ENCODE data around the gene ACIN1. TPM values are rescaled to one million over a fixed set of nuclear protein-coding genes. Genes with fewer than 3 reads are reported as not detected.

Gene ACIN1
- total RNA-seq, 1 donor from 2014 or later, result 137 TPM

DNA sequence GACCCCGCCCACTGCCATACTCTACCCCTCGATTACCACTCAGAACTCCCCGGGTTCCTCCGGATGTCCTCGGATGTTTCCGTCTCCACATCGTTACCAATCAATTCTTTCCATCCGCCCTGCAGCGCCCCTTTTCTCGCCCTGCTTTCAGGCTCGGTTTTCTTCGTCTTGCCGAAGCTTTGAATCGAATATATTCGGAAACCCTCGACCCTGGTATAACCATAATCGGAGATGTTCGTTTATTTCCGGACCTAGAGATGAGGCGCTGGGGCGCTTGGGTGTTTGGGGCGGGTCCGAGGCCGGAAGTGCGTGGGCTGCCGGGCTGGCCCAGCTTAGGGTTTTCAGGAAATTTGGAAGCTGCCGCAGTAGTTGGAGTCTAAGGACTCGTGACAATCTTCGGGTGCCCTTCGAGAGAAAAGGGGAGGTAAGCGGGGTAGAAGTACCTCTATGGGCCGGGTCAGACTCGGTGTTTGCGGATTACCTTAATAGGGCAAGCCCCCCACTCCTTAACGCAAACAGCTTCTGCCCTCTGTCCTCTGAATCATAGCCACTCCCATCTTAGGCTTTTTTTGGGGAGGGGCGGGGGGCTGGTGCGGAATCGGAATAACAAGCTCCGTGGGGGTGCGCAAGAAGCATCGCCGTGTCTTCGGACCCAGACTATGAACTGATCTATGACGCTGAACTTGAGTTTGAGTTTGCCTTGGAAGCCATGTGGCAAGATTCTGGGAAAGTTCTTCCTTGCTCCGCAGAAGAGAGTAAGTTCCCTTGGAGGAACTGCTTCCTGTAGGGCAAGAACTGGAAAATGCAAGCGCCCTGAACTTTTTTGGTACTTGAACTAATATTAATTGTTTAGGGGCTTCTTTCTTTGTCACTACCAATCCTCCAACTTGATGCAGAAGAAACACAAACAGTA lies 516 bp upstream of the ACIN1 start, which contains the start of gene C14orf119:
TSS of gene C14orf119 (plus strand) at position 310 of the 913 bp plus-strand sequence. CDS start 2,154 bp downstream, outside the sequence.
- H3K27ac Mint-ChIP-seq (ENCODE audit: unreplicated experiment), result no peak within 1 kb of the TSS
- no peaks in the 10 kb centered on the region for H3K27me3 Mint-ChIP-seq (ENCODE audit: low read depth)
- H3K36me3 Mint-ChIP-seq (ENCODE audit: low read depth), result peaks cover 14% of the 10 kb centered on the region
- H3K4me1 Mint-ChIP-seq (ENCODE audit: low read depth), result peaks cover 36% of the 10 kb centered on the region
- peak; percentile 99 for DNase-seq (ENCODE audit: low spot score)
- no peak within 1 kb of the TSS for H3K4me3 Mint-ChIP-seq (ENCODE audit: unreplicated experiment)
- H3K9me3 Mint-ChIP-seq (ENCODE audit: low read depth), result no peaks in the 10 kb centered on the region
- TF ChIP-seq, protein P1, sequence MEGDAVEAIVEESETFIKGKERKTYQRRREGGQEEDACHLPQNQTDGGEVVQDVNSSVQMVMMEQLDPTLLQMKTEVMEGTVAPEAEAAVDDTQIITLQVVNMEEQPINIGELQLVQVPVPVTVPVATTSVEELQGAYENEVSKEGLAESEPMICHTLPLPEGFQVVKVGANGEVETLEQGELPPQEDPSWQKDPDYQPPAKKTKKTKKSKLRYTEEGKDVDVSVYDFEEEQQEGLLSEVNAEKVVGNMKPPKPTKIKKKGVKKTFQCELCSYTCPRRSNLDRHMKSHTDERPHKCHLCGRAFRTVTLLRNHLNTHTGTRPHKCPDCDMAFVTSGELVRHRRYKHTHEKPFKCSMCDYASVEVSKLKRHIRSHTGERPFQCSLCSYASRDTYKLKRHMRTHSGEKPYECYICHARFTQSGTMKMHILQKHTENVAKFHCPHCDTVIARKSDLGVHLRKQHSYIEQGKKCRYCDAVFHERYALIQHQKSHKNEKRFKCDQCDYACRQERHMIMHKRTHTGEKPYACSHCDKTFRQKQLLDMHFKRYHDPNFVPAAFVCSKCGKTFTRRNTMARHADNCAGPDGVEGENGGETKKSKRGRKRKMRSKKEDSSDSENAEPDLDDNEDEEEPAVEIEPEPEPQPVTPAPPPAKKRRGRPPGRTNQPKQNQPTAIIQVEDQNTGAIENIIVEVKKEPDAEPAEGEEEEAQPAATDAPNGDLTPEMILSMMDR (IDR thresholded peaks at IDR 0.05), result no peak

DNA sequence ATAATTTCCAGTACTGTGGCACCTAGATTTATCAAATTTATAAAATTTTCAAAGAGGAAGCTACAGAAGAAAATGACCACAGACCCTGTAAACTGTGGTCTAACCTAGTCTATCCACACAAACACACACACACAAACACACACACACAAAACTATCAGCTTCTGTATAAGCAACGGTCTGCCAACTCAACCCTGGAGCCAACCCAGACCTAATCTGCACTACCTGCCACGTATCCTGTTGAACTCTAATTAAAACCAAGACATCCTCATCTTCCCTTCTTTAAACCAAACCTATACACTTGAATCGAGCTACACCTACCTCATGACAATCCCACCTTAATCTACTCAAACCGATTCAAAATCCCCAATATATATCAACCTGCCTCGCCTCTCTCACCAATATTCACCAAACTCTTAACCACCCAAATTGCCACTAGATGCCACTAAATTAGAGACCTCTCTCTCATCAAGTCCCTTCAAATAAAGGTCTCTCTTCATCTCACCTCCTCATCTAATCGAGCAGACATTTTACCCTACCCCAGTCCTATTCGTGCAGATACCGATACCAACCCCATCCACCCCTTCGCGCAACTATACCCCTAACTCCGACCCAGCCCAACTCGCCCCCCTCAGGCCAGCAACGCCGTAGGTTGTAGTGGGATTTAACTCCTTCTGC lies 808 bp downstream of the ACIN1 start:
- H3K36me3 Mint-ChIP-seq (ENCODE audit: low read depth), result peaks cover 22% of the 10 kb centered on the region
- no peaks in the 10 kb centered on the region for H3K9me3 Mint-ChIP-seq (ENCODE audit: low read depth)
- H3K27me3 Mint-ChIP-seq (ENCODE audit: low read depth), result no peaks in the 10 kb centered on the region
- TF ChIP-seq, protein P1 (IDR thresholded peaks at IDR 0.05), result peak; percentile 58
- H3K4me1 Mint-ChIP-seq (ENCODE audit: low read depth), result peaks cover 36% of the 10 kb centered on the region
- H3K27ac Mint-ChIP-seq (ENCODE audit: unreplicated experiment), result no peak overlapping the region
- H3K4me3 Mint-ChIP-seq (ENCODE audit: unreplicated experiment), result no peak overlapping the region
- DNase-seq (ENCODE audit: low spot score), result no peak

DNA sequence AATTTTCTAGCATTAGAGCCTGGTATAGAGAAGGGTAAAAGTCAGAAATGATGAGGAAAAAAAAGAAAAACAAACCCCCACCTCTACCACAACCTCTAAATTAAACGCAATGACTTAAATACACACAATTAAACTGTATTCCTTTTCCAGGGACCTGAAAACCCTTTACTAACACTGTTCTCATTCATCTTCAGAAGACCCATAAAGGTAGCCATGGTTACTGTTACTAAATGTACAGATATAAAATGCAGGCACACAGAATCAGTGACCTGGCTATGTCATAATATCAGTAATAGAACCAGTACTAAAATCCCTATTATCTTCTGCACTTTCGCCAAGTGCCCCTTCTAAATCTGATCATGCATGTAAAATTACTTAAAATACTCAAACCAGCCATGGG lies 1.4 kb downstream of the ACIN1 start:
- Mint-ChIP-seq H3K9me3 (ENCODE audit: low read depth) (no peaks in the 10 kb centered on the region), H3K4me1 (ENCODE audit: low read depth) (peaks cover 36% of the 10 kb centered on the region), H3K27me3 (ENCODE audit: low read depth) (no peaks in the 10 kb centered on the region), H3K36me3 (ENCODE audit: low read depth) (peaks cover 21% of the 10 kb centered on the region), H3K27ac (ENCODE audit: unreplicated experiment) (no peak overlapping the region), H3K4me3 (ENCODE audit: unreplicated experiment) (no peak overlapping the region)
- DNase-seq (ENCODE audit: low spot score), result no peak
- TF ChIP-seq, protein P1 (IDR thresholded peaks at IDR 0.05), result no peak

DNA sequence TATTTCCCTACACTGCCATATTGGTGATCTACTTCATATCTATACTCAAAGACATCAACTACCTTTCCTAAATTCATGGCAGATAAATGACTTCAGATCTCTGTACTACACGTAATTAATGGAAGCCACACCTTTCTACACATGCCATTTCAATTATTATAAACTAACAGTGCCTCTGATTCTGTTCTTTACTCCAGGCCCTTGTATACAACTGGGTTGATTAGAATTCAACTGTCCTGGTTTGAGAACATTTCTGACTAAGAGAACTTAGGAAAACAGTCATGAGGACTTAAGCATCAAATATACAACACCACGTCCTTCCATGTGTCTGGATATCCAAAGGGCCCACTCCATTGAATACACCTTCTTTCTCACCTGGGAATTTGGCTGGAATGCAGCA lies 1.8 kb downstream of the ACIN1 start:
- peaks cover 21% of the 10 kb centered on the region for H3K36me3 Mint-ChIP-seq (ENCODE audit: low read depth)
- no peak for DNase-seq (ENCODE audit: low spot score)
- peaks cover 36% of the 10 kb centered on the region for H3K4me1 Mint-ChIP-seq (ENCODE audit: low read depth)
- no peak overlapping the region for H3K4me3 Mint-ChIP-seq (ENCODE audit: unreplicated experiment)
- H3K27ac Mint-ChIP-seq (ENCODE audit: unreplicated experiment), result no peak overlapping the region
- H3K9me3 Mint-ChIP-seq (ENCODE audit: low read depth), result no peaks in the 10 kb centered on the region
- TF ChIP-seq, protein P1 (IDR thresholded peaks at IDR 0.05), result no peak
- H3K27me3 Mint-ChIP-seq (ENCODE audit: low read depth), result no peaks in the 10 kb centered on the region
